GM21515 (cell line): Measurements from ENCODE around the gene CHAT.

ENCODE experiments used
- ATAC-seq: cut with Tn5 transposase; IDR thresholded peaks from one replicate; pipeline ENCODE4 v1.9.1; 2021; ENCODE audit not compliant: unreplicated experiment

The CHAT gene

GRCh38 chr10:49613882-49614241, at the start of gene CHAT:
Gene CHAT (plus strand): TSS chr10:49614037. CDS start chr10:49614190, 153 bp downstream.
- ATAC-seq, result no peak

DNA sequence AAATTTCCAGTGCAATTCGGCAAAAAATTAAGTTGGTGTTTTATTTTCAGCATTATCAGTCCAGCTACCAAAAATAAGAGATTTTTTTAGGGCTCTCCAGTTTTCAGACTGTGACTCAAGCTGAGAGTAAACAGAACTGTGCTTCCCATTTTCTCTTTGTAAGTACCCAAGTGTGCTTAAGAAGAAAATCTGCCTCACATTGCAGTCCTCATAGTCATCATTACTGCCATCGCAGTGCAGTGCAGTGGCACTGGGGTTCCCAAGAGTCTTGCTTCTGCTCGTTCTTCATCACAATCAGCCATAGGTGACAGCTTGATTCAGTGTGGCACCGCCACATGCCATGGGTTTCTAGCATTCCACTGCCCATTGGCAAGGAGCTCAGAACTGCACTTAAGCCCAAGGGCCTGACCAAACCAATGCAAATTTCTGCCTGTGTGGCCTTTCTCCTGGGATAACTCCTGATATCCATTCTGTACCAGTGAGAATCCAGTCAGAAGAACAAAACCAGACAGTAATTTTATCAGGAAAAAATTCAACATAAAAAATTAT, 49.3 kb upstream of the CHAT start:
- ATAC-seq, result no peak

DNA sequence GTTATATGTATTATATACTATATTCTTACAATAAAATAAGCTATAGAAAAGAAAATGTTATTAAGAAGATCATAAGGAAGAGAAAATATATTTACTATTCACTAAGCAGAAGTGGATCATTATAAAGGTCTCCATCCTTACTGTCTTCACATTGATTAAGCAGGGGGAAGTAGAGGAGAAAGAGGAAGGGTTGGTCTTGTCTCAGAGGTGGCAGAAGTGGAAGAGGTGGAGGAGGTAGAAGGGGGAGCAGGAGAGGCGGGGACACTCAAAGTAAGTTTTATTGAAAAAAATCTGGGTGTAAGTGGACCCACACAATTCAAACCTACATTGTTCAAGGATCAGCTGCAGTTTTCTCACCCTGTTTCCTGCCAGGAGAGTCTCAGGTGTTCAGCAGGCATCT, 46.0 kb upstream of the CHAT start:
- ATAC-seq, result no peak

GRCh38 chr10:49568235-49568634, 45.6 kb upstream of the CHAT start:
- ATAC-seq, result peak; percentile 67

DNA sequence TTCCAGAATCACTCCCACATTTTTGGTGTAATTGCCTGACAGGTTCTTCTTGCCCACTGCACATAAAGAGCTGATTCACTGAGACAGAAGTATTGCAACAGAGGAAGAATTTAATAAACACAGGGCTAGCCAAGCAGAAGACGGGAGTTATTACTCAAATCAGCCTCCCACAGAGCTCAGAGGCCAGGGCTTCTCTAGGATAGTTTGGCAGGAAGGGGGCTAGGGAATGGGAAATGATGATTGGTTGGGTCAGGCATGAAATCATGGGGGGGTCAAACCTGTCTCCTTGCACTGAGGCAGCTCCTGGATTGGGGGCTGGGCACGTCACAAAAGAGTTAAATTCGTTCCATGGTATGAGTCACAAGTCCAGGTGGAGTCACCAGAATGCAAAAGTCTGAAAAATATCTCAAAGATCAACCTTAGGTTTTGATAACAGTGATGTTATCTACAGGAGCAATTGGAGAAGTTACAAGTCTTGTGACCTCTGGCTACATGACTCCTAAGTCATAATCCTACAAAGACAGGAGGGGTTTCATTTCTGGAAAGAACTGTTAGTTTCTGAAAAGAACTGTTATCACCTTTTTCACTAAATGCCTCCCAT, 44.7 kb upstream of the CHAT start:
- no peak for ATAC-seq

- no peak for ATAC-seq
Observed at GRCh38 chr10:49571388-49571787, 42.4 kb upstream of the CHAT start.

DNA sequence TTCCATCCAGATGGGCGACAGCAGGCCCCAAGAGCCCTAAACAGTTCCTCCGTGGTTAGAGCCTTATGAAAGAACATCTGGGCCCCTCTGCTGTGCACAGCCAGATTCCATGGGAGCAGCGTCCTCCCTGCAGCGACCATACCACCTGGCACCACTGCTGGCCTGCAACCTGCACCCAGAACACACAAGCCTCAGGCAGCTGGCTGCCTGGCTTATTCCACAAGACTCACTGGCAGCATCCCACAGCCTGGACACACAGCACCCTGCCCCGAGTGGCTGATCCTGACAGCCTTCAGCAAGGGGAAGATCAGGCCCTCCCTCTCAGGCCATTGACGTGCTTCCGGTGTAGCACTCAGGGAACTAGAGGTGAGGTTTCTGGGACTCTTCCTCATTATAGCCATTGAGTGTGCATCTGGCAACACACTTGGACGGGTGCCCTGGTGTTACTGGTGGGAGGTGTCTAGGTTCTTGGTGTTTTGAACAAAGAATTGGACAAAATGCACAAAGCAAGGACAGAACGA, 41.2 kb upstream of the CHAT start:
- ATAC-seq, result no peak

DNA sequence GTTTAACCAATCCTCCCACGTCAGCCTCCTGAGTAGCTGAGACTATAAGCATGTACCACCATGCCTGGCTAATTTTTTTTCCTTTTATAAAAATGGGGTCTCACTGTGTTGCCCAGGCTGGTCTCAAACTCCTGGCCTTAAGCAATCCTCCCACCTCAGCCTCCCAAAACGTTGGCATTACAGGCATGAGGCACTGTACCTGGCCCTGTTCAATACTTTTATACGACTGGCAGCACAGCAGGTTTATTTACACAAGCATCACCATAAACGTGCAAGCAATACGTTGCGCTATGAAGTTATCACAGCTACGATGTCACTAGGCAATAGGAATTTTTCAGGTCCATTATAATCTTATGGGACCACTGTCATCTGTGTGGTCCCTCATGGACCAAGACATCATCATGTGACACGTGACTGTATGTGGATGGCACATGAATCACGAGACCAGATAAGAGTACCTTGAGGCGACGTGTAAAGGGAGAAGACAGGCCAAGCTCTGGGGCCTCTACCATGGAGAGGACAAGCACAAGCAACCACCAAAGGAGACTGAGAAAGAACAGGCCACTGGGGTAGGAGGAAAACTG, 38.3 kb upstream of the CHAT start:
- no peak for ATAC-seq

DNA sequence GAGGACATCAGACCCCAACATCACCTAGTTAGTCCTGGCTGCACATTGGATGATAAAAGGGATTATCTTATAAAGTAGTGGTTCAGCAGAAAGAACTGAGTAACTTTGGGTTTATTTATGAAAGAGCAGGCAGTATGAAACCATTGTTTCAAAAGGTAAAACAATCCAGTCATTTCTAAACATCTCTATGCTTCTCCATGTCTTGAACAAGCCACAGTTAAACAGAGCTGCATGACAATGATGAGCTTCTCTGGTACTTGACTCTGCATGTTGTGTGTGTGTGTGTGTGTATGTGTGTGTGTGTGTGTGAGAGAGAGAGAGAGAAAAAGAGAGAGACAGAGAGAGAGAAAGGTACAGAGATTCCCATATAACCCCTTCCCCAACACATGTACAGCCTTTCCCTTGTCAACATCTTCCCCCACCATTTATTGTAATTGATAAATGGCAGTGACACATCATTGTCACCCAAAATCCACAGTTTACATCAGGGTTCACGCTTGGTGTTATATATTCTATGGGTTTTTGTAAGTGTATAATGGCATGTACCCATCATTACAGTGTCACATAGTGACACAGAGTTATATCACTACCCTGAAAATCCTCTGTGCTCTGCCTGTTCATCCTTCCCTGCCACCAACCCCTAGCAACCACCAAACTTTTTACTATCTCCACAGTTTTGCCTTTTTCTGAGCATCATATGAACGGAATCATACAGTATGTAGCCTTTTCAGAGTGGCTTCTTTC, 36.5 kb upstream of the CHAT start:
- no peak for ATAC-seq

GRCh38 chr10:49578392-49578791, 35.4 kb upstream of the CHAT start:
- ATAC-seq, result no peak

DNA sequence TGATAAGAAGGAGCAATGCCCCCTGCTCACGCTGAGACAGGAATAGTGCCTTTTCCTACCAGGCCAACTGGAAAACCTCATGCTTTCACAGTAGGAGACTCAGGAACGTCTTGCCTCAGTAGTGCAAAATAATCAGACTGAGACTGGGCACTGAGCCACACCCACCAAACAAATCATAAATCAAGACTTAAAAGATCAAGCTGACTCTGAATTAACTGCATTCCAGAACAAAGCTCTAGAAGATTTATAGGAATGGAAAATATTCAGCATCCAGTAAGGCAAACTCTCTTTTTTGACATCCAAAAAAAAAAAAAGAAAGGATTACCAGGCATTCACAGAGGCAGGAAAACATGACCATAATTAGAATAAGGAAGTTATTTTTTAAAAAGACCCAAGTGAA, 34.2 kb upstream of the CHAT start:
- no peak for ATAC-seq

DNA sequence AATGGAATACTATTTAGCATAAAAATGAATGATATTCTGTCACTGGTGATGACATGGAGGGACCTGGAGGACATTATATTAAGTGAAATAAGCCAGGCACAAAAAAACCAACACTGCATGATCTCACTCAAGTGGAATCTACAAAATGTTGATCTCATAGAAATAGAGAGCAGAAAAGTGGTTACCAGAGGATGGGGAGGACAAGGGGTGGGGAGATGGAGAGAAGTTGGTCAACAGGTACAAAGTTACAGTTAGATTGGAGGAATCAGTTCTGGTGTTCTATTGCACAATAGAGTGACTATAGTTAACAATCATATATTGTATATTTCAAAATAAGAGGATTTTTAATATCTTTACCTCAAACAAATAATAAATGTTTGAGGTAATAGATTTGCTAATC, 28.4 kb upstream of the CHAT start:
- no peak for ATAC-seq

DNA sequence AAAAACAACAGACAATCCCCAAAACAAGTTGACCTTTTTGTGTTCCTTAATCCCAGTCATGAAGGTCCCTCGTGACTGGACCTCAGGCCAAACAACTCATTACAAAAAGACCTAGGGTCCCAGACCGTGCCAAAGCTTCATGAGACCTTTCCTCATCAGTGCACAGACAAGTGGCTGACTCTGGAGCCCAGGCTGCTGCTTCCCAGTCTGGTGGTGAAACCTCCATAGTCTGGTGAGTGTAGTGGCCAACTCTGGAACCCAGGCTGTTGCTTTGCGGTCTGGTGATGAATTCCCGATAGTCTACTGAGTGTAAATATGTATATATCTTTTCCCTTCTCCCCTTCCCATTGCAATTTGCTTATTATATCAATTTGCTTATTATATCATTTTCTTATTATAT, 25.9 kb upstream of the CHAT start:
- no peak for ATAC-seq

DNA sequence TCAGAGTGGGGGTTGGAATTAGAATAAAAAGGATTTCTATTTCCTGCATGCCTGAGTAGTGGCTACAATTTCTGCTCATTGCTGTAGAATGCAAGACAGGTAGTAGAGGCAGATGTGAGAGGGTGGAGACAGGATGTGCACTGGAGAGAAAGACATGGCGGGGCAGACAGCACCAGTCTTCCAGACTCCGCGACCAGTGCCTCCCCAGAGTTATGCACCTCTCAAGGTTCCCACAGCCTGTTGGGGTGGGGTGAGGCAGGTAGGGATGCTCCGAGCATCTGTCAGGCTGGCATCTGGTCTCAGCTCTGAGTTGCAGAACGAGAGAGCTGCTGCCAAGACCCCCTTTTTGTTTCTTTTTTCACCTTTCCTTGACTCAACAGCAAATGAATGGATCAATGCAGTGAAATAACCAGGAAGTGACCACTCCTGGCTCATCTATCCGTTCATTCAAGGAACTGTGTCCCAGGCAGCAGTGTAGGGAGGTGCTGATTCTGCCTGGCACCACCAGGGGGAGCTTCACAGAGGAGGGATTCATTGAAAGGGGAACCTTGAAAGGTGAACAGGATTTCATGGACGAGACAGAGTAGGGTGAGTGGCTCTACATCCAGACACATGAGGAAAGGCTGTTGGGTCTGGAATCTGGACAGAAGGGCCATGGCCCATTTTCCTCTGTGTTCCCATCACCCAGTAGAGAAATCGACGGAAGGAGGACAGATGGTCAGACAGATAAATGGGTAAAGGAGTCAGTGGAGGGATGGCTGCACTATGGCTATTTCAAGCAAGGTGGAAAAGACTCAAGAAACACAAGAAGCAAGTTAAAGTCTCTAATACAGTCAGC, 20.9 kb upstream of the CHAT start:
- no peak for ATAC-seq

- ATAC-seq, result no peak
Observed at GRCh38 chr10:49593564-49593875, 20.3 kb upstream of the CHAT start.

DNA sequence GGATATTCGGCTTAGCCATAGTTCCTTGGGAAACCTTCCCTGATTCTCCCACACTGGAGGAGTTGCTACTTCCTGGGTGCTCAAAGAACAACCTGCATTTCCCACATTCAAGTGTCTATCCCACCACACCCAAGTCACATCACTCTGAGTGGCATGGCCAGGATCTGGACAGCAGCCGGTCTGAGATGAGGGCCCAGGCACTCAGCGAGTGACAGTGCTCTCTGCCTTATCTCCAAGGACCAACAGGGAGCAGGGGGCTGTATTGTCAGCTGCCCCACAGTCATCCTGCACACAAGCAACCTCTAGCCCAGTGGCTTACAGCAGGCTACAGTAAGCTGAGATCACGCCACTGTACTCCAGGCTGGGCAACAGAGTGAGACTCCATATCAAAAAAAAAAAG, 19.8 kb upstream of the CHAT start:
- no peak for ATAC-seq

DNA sequence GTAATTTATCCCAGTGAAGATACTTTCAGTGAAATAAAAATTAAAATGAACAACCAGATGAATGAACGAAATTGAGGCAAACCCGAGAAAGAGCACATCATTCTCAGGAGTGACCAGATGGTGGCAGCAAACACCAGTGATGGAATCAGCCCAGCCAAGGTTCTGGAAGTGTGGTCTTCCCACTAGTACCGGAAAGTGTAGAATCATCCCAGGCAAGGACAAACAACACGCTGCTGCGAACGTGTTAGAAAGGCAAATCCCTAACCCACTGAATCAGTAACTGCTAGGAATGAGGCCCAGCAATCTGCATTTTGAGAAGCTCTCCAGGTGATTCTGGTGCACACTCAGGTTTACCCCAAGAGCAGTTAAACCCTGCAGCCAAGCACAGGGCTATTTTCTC, 19.2 kb upstream of the CHAT start:
- ATAC-seq, result no peak

DNA sequence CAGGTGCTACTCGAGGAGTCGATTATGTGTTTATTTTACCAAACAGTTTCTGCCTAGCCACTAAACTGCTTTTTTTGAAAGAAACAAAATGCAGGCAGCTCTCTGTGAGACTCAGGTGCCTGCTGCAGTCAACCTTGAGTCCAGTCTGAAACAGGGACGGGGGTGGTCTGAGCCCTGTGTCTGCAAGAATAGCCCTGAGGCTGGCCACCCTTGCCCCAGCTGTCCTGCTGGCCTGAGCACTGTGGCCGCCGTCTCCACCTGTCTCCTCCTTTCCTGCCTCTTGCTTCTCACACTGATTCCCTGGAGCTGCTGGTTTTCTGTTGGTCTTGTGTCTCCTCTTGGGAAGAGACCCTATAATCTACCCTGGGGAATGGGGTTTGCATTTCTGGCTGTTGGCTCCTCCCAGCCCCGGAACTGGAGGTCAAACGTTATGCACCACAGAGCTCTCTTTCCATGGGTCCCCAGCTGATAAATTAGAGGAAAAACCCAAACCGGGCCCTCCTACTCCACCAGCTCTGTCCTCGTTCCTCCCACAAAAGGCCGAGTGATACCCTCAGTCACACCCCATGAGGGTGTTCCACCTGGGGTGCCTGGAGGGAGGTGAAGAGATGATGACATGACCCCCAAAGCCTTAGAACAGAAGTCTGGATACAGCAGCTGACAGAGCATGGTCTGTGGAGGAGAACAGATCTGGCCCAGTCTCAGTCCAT, 18.7 kb upstream of the CHAT start:
- ATAC-seq, result no peak

GRCh38 chr10:49595713-49596492, 17.9 kb upstream of the CHAT start:
- no peak for ATAC-seq

- no peak for ATAC-seq
Observed at GRCh38 chr10:49596493-49596809, 17.4 kb upstream of the CHAT start.
